ENCODE data around the gene KIAA0319L.
"Not testable (repeated sequence)": the region's sequence is repeated elsewhere in the genome, so short reads cannot be mapped to it uniquely, and the experiment has no call there.

KIAA0319L gene

DNA sequence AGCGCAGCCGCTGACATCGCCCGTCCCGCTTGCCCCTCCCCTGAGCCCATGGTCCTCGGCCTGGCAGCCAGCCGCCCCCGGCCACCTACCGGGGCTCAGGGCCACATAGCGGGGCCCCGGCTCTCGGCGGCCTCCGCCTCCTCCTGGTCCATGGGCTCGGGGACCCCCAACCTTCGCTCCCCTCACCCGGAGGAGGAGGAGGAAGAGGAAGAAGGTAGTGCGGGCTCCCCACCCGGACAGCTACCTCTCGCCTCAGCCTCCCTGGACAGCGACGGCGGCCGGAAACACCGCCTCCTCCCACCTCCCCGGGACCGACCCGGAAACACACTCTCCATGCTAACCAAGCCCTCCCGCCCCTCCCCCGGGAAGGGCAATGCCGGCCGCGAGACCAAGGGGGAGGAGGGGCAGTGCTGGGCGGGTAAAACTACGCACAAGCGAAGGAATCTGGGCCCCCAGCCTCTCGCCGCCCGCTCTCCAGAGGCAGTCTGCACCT is at the start of gene KIAA0319L:
Gene KIAA0319L, minus strand, starts transcription at position 286 of the 493 bp plus-strand sequence. CDS start 2,912 bp downstream, outside the sequence.
- DNase-seq (ENCODE audit: low read depth), result no peak

- DNase-seq (ENCODE audit: low read depth), result no peak
Measured at GRCh38 chr1:35605867-35606182, 48.6 kb upstream of the KIAA0319L start.

- DNase-seq (ENCODE audit: low read depth), result no peak
Measured at GRCh38 chr1:35605071-35605866, 48.1 kb upstream of the KIAA0319L start.

DNA sequence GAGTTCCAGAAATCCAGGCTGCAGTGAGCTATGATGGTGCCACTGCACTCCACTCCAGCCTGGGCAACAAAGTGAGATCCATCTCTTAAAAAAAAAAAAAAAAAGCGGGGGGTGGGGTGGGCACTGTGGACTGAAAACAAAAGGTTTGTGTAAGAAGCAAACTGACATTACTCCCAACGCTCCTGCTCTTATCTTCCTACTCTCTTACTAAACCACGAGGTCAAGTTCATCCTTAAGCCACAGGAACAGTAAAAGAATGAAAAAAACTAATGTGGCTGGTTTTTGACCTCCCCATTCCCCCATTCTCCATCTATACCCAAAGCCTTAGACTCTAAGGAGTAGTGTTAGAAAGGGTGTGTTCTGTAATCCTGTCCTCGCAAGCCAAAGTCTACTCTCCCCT is 46.7 kb upstream of the KIAA0319L start:
- no peak for DNase-seq (ENCODE audit: low read depth)

GRCh38 chr1:35603468-35603867 is 46.3 kb upstream of the KIAA0319L start:
- no peak for DNase-seq (ENCODE audit: low read depth)

DNA sequence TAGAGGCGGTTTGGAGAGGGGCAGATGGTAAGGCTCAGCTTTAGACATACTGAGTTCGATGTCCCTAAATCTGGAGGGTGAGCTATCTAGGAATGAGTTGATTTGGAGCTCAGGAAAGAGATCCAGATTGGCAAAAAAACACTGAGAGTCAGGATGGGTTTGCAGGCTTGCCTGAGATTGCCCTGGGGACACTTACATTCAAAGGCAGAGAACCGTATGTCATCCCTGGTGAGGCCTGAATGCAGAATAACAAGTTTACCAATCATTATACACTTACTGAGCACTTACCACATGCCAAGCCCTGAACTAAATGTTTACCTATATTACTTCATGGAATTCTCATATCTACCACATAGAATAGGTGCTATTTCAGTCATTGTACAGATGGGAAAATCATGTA is 43.4 kb upstream of the KIAA0319L start:
- DNase-seq (ENCODE audit: low read depth), result no peak

GRCh38 chr1:35599411-35599810 is 42.2 kb upstream of the KIAA0319L start:
- no peak for DNase-seq (ENCODE audit: low read depth)

DNA sequence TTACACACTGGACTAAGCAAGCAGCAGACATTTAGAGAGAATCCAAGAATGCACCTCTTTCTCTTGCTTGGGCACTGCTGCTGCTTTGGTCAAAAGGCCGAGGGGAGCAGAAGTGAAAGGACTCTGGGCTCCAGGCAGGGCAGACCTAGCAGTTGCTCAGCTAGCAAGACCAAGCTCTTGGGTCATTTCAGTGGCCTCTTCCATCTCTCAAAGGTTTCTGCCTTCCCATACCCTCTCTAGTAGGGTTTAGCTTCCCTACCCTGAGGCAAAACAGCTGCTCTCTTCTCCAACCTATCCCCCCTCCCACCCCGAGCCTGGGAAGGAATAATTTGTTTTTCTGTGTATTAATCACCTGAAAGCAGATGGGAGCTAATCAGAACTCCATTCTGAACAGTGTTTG is 41.7 kb upstream of the KIAA0319L start:
- DNase-seq (ENCODE audit: low read depth), result no peak

GRCh38 chr1:35597870-35598269 is 40.7 kb upstream of the KIAA0319L start:
- no peak for DNase-seq (ENCODE audit: low read depth)

DNA sequence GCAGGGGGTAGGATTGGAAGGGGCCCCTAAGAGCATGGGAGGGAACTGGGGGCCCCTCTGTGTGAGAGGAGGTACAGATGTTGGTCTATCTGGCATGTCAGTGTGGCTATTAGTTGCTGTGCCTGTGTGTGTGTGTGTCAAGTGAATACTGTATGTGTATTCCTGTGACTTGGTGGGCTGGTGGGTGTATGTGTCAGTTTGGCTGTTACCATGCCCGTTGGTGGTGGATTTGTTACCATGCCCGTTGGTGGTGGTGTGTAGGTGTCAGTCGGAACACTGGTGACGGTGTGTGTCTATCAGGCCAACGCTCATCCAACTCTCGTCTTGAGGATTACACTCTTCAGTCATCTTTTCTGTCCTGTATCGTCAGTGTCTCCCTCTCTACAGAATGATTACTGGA is 38.5 kb upstream of the KIAA0319L start:
- no peak for DNase-seq (ENCODE audit: low read depth)

GRCh38 chr1:35594005-35594760 is 37.0 kb upstream of the KIAA0319L start:
- no peak for DNase-seq (ENCODE audit: low read depth)

- no peak for DNase-seq (ENCODE audit: low read depth)
Measured at GRCh38 chr1:35592991-35593769, 36.0 kb upstream of the KIAA0319L start.

DNA sequence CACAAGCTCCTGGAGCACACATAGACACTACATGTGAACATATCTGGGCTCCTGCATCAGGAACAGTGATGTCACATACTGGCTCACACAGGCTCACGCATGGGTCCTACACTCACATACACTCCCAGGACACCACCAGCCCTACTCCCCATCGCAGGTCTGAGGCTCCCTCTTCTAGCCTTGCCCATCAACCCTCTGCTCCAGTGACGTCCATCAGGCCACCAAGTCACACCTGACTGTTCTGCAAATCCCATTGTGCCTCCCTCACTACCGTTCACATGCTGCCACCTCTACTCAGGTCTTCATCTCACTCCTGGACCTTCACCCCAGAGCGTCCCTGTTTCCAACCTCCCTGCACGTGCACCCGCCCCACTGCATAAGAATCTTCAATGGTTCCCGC is 34.0 kb upstream of the KIAA0319L start:
- DNase-seq (ENCODE audit: low read depth), result no peak

DNA sequence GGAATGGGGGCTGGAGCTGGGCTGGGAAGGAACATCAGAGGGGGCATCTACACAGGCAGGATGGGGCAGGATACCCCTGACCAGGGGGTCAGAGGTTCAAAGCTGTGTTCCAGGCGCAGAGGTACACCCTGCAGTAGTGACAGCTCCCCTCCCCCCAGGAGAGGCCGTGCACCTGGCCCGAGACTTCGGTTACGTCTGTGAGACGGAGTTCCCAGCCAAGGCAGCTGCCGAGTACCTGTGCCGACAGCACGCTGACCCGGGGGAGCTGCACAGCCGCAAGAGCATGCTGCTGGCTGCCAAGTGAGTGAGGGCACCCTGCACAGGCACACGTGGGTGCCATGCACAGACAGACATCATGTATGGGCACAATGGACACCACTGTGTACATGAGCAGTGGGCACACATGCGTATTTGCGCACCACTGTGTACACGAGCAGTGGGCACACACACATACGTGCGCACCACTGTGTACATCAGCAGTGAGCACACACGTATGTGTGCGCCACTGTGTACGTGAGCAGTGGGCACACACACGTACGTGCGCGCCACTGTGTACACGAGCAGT is 33.4 kb upstream of the KIAA0319L start:
- DNase-seq (ENCODE audit: low read depth), result no peak

DNA sequence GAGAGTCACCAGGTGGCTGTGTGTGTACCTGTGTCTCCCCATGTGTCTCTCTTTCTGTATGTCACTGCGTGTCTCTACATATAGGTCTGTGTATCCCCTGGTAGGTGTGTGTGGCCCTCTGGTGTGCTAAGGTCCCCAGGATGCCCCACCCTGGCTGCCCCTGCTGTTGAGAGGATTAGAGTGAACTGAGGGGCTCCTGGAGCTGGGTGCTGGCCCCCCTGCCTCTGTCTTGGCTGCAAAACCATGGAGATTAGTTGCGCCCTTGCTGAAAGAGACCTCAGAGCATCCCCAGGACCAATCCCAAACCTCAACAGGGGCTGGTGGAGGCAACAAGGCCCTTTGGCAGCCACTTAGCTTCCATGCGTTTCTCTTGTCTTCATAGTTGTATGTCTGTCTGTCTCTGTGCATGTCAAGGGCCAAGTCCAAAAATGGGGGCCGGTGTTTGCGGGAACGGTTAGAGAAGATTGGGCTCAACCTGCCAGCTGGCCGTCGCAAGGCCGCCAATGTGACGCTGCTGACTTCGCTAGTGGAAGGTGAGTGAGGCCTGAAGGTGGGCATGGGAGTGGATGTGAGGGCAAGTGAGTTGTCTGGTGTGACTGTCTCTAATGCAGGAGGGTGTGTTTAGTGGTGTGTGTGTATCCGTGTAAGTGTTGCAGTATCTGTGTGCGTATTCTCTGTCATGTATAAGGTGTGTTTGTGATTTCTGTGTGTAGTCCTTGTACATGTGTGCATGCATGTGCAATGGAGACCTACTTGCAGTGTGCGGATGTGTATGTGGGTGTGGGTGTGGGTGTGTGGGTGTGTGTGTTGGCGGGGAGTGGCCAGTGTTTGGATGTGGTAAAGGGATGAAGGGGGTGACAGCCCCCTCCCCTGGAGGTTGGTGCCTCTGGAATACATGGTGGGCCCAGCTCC is 32.6 kb upstream of the KIAA0319L start:
- no peak for DNase-seq (ENCODE audit: low read depth)

DNA sequence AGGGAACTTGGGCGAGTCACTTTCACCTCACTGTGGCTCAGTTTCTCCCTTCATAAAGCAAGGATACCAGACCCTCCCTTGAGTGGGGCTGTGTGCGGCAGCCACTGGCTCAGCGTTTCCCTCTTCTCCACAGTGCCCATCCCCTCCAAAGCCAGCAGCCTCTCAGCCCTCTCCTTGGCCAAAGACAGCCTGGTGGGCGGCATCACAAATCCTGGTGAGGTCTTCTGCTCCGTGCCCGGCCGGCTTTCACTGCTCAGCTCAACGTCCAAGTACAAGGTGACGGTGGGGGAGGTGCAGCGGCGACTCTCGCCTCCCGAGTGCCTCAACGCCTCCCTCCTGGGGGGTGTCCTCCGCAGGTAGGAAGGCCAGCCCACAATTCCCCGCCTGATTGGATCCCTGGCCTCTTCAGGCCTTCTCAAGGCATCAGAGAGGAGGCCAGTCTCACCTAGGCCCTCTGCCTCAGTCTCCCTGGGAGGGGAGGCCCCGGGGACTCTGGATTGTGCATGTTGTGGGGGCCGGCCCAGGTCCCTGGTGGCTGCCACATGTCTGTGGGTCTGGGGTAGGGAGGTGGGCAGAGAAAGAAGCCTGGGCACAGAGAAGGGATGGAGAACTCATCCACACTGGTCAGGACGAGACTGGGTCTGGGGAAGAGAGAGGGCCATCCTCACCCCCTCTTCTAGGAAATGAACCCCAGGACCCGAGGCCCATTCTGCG is 31.2 kb upstream of the KIAA0319L start:
- DNase-seq (ENCODE audit: low read depth), result no peak

DNA sequence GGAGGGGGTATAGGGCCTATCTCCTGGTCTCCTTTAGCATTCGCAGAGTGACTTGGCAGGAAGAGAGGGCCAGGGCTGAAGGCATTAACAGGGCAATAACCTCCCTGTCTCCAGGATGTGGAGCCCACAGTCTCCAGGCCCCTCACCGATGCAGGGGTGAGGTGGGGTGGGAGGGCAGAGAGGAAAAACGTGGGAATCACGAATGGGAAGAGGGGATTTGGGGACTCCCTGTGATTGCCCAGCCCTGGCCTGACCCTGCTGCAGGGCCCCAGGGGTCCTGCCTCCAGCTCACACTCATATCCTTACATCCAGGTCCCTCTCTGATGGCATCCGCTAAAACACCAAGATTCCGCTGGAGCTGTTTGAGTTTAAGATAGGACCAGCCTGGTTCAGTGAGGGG is 30.5 kb upstream of the KIAA0319L start:
- no peak for DNase-seq (ENCODE audit: low read depth)

GRCh38 chr1:35586808-35587207 is 29.6 kb upstream of the KIAA0319L start:
- DNase-seq (ENCODE audit: low read depth), result no peak

DNA sequence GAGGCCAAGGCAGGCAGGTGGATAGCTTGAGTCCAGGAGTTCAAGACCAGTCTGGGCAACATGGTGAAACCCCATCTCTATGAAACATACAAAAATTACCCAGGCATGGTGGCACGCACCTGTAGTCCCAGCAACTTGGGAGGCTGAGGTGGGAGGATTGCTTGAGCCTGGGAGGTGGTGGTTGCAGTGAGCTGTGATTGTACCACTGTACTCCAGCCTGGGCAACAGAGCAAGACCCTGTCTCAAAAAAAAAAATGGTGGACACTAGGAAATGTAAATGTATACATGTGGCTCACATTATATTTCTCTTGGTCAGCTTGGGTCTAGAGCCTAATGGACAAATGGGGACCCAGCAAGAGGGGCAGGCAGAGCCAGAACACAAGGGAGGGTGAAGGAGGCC is 28.6 kb upstream of the KIAA0319L start:
- not testable (repeated sequence) for DNase-seq (ENCODE audit: low read depth)

- DNase-seq (ENCODE audit: low read depth), result no peak
Measured at GRCh38 chr1:35585281-35585680, 28.1 kb upstream of the KIAA0319L start.

GRCh38 chr1:35581621-35582020 is 24.4 kb upstream of the KIAA0319L start:
- not testable (repeated sequence) for DNase-seq (ENCODE audit: low read depth)

Measured in stimulated activated CD8-positive, alpha-beta memory T cell treated with anti-CD3 and anti-CD28 coated beads, Interleukin-15, amount 100 ng/mL, for 1 hour (primary cell).